ENCODE results near the gene C4orf36.
"Not testable (repeated sequence)": the region's sequence is repeated elsewhere in the genome, so short reads cannot be mapped to it uniquely, and the experiment has no call there.

C4orf36 gene

GRCh38 chr4:86892636-86892960 lies 376 bp upstream of the C4orf36 start:
- POLR2A ChIA-PET = interaction anchor here (0.9 to 1.1 kb wide), 3 partner anchors 10 to 396 kb away, joined by 3 read pairs; partner anchors contain the start of gene PTPN13
- DNase-seq (ENCODE audit: extremely low spot score) = no peak
- no peak for TF ChIP-seq FOXA1 (IDR thresholded peaks at IDR 0.05)
- TF ChIP-seq TARDBP (IDR thresholded peaks at IDR 0.05) = no peak
- no peak for TF ChIP-seq ELF4 (IDR thresholded peaks at IDR 0.05)
- TF ChIP-seq SUZ12 (IDR thresholded peaks at IDR 0.05) = no peak
- TF ChIP-seq FOXM1 (IDR thresholded peaks at IDR 0.05; ENCODE audit: borderline replicate concordance) = no peak
- no peak for TF ChIP-seq LEF1 (IDR thresholded peaks at IDR 0.05; ENCODE audit: borderline replicate concordance)
- TF ChIP-seq CTBP1 (IDR thresholded peaks at IDR 0.05; ENCODE audit: borderline replicate concordance) = no peak
- no peak for TF ChIP-seq NFRKB (IDR thresholded peaks at IDR 0.05)
- no peak for TF ChIP-seq ZNF384 (IDR thresholded peaks at IDR 0.05)
- TF ChIP-seq BHLHE40 (IDR thresholded peaks at IDR 0.05; ENCODE audit: borderline replicate concordance) = no peak
- TF ChIP-seq HDGF (IDR thresholded peaks at IDR 0.05; ENCODE audit: borderline replicate concordance) = no peak
- no peak for TF ChIP-seq SP1 (IDR thresholded peaks at IDR 0.05)
- no peak for TF ChIP-seq ARNT (IDR thresholded peaks at IDR 0.05)
- no peak; the same call in 1 of the 2 replicates for TF ChIP-seq L3MBTL2 (conservative IDR thresholded peaks at IDR 0.05)
- no peak for TF ChIP-seq PKNOX1 (IDR thresholded peaks at IDR 0.05)
- TF ChIP-seq FOXK2 (IDR thresholded peaks at IDR 0.05) = no peak
- CTCF ChIA-PET = interaction anchor here (1.0 to 1.7 kb wide), 2 partner anchors 394 to 397 kb away, joined by 6 read pairs; no protein-coding TSS in a partner anchor

- no peak for DNase-seq (ENCODE audit: extremely low spot score)
- CTCF ChIA-PET = interaction anchor here (1.3 kb wide), 1 partner anchor 395 kb away, joined by 3 read pairs; no protein-coding TSS in a partner anchor
- TF ChIP-seq FOXA1 (IDR thresholded peaks at IDR 0.05) = no peak
- TF ChIP-seq PKNOX1 (IDR thresholded peaks at IDR 0.05) = no peak
- TF ChIP-seq SUZ12 (IDR thresholded peaks at IDR 0.05) = no peak
- no peak for TF ChIP-seq ARNT (IDR thresholded peaks at IDR 0.05)
- TF ChIP-seq CTBP1 (IDR thresholded peaks at IDR 0.05; ENCODE audit: borderline replicate concordance) = no peak
- TF ChIP-seq TARDBP (IDR thresholded peaks at IDR 0.05) = no peak
- no peak for TF ChIP-seq LEF1 (IDR thresholded peaks at IDR 0.05; ENCODE audit: borderline replicate concordance)
- no peak for TF ChIP-seq L3MBTL2 (conservative IDR thresholded peaks at IDR 0.05)
- TF ChIP-seq NFRKB (IDR thresholded peaks at IDR 0.05) = no peak
- no peak for TF ChIP-seq FOXK2 (IDR thresholded peaks at IDR 0.05)
- TF ChIP-seq BHLHE40 (IDR thresholded peaks at IDR 0.05; ENCODE audit: borderline replicate concordance) = no peak
- no peak for TF ChIP-seq FOXM1 (IDR thresholded peaks at IDR 0.05; ENCODE audit: borderline replicate concordance)
- no peak for TF ChIP-seq ELF4 (IDR thresholded peaks at IDR 0.05)
- no peak for TF ChIP-seq HDGF (IDR thresholded peaks at IDR 0.05; ENCODE audit: borderline replicate concordance)
- TF ChIP-seq SP1 (IDR thresholded peaks at IDR 0.05) = no peak
- POLR2A ChIA-PET = no interaction called here
These were observed 1.4 kb downstream of the C4orf36 start for GRCh38 chr4:86890790-86891189.

- CTCF ChIA-PET = no interaction called here
- POLR2A ChIA-PET = no interaction called here
- no peak for DNase-seq (ENCODE audit: extremely low spot score)
- TF ChIP-seq ZNF384 (IDR thresholded peaks at IDR 0.05) = peak; percentile 70; the same call in 1 of the 2 replicates
- TF ChIP-seq SP1 (IDR thresholded peaks at IDR 0.05) = no peak
These were observed 12.6 kb downstream of the C4orf36 start for GRCh38 chr4:86879641-86880040.

- peak; percentile 10 for DNase-seq (ENCODE audit: extremely low spot score)
- TF ChIP-seq SP1 (IDR thresholded peaks at IDR 0.05) (no peak), PKNOX1 (IDR thresholded peaks at IDR 0.05) (no peak)
- ChIA-PET POLR2A (no interaction called here), CTCF (interaction anchor here (0.9 kb wide), 1 partner anchor 382 kb away, joined by 3 read pairs; no protein-coding TSS in a partner anchor)
These were observed 13.6 kb downstream of the C4orf36 start for GRCh38 chr4:86878640-86879039.

GRCh38 chr4:86876894-86877685 lies 15.1 kb downstream of the C4orf36 start:
- CTCF ChIA-PET = no interaction called here
- no peak for TF ChIP-seq LEF1 (IDR thresholded peaks at IDR 0.05; ENCODE audit: borderline replicate concordance)
- no peak for TF ChIP-seq NFRKB (IDR thresholded peaks at IDR 0.05)
- TF ChIP-seq ELF4 (IDR thresholded peaks at IDR 0.05) = no peak
- TF ChIP-seq PKNOX1 (IDR thresholded peaks at IDR 0.05) = no peak
- TF ChIP-seq HDGF (IDR thresholded peaks at IDR 0.05; ENCODE audit: borderline replicate concordance) = no peak
- no peak for TF ChIP-seq SP1 (IDR thresholded peaks at IDR 0.05)
- TF ChIP-seq CTBP1 (IDR thresholded peaks at IDR 0.05; ENCODE audit: borderline replicate concordance) = no peak
- no peak for TF ChIP-seq TARDBP (IDR thresholded peaks at IDR 0.05)
- no peak for TF ChIP-seq FOXA1 (IDR thresholded peaks at IDR 0.05)
- no peak for TF ChIP-seq FOXK2 (IDR thresholded peaks at IDR 0.05)
- TF ChIP-seq BHLHE40 (IDR thresholded peaks at IDR 0.05; ENCODE audit: borderline replicate concordance) = no peak
- TF ChIP-seq ZNF384 (IDR thresholded peaks at IDR 0.05) = no peak
- TF ChIP-seq FOXM1 (IDR thresholded peaks at IDR 0.05; ENCODE audit: borderline replicate concordance) = no peak
- no peak for TF ChIP-seq L3MBTL2 (conservative IDR thresholded peaks at IDR 0.05)
- TF ChIP-seq ARNT (IDR thresholded peaks at IDR 0.05) = no peak
- no peak for TF ChIP-seq SUZ12 (IDR thresholded peaks at IDR 0.05)
- POLR2A ChIA-PET = no interaction called here

GRCh38 chr4:86875436-86875835 lies 16.8 kb downstream of the C4orf36 start:
- POLR2A ChIA-PET; DNase-seq (ENCODE audit: extremely low spot score); CTCF ChIA-PET: not testable (repeated sequence)

More at GRCh38 chr4:86876894-86877685, 15.1 kb downstream of the C4orf36 start:
- no peak for DNase-seq (ENCODE audit: extremely low spot score)
